ENCODE data around the gene NEDD9.

DNA sequence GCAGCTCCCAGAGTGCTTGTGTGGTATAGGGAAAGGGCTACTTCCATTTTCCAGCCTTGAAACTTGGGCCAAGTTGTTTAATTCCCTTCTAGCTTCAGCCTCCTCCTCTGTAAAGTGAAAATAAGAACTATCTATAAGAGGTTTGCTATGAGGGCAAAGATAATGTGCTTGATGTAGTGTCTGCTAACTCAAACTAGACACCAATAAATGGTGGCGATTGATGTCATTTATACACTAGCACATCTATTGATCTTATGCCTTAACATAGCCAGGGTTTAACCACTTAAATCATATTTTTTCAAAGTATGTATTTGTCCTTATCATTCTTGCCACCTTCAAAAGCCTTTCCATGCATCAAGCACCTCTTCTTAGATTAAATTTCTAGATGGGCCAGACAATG is 55.2 kb downstream of the NEDD9 start:
- TF ChIP-seq CTCF (IDR thresholded peaks at IDR 0.05), result no peak
- TF ChIP-seq ZFX (IDR thresholded peaks at IDR 0.05; ENCODE audit: borderline replicate concordance), result no peak
